ENCODE measurements around the gene MYOG. TPM values are rescaled to one million over a fixed set of nuclear protein-coding genes. Genes with fewer than 3 reads are reported as not detected.

Gene MYOG
- total RNA-seq, 1 donor from 2014 or later = not detected

GRCh38 chr1:203104789-203105390 is 19.1 kb upstream of the MYOG start:
- H3K9me3 ChIP-seq = peaks cover 0 to 4% of the 10 kb centered on the region in 2 donors
- intact Hi-C loops (cut with DNase I) = no loop called here
- DNase-seq (ENCODE audit: low spot score in 2 of 2) = no peak
- H3K27ac ChIP-seq = no peak overlapping the region
- H3K27me3 ChIP-seq = no peaks in the 10 kb centered on the region
- no peak for TF ChIP-seq CTCF (IDR thresholded peaks at IDR 0.05)
- H3K36me3 ChIP-seq = no peaks in the 10 kb centered on the region
- no peak overlapping the region for H3K4me3 ChIP-seq
- no peaks in the 10 kb centered on the region for H3K4me1 ChIP-seq

- no peak overlapping the region for H3K27ac ChIP-seq
- peaks cover 0 to 4% of the 10 kb centered on the region in 2 donors for H3K9me3 ChIP-seq
- no peak overlapping the region for H3K4me3 ChIP-seq
- DNase-seq (ENCODE audit: low spot score in 2 of 2) = no peak
- H3K36me3 ChIP-seq = no peaks in the 10 kb centered on the region
- intact Hi-C loops (cut with DNase I) = no loop called here
- no peak for TF ChIP-seq CTCF (IDR thresholded peaks at IDR 0.05)
- H3K4me1 ChIP-seq = no peaks in the 10 kb centered on the region
- no peaks in the 10 kb centered on the region for H3K27me3 ChIP-seq
Observed at GRCh38 chr1:203103829-203104495, 18.1 kb upstream of the MYOG start.

GRCh38 chr1:203103216-203103615 is 17.4 kb upstream of the MYOG start:
- TF ChIP-seq CTCF (IDR thresholded peaks at IDR 0.05) = no peak
- DNase-seq (ENCODE audit: low spot score in 2 of 2) = no peak
- Histone ChIP-seq H3K27ac (no peak overlapping the region), H3K4me3 (no peak overlapping the region), H3K36me3 (no peaks in the 10 kb centered on the region), H3K27me3 (no peaks in the 10 kb centered on the region), H3K9me3 (peaks cover 0 to 4% of the 10 kb centered on the region in 2 donors), H3K4me1 (no peaks in the 10 kb centered on the region)
- intact Hi-C loops (cut with DNase I) = no loop called here

- DNase-seq (ENCODE audit: low spot score in 2 of 2) = no peak
- intact Hi-C loops (cut with DNase I) = no loop called here
- Histone ChIP-seq H3K27ac (no peak overlapping the region), H3K4me1 (no peaks in the 10 kb centered on the region), H3K27me3 (no peaks in the 10 kb centered on the region), H3K9me3 (peaks cover 0 to 4% of the 10 kb centered on the region in 2 donors), H3K4me3 (no peak overlapping the region), H3K36me3 (no peaks in the 10 kb centered on the region)
- no peak for TF ChIP-seq CTCF (IDR thresholded peaks at IDR 0.05)
Observed at GRCh38 chr1:203101813-203102634, 16.2 kb upstream of the MYOG start.

- no peak for TF ChIP-seq CTCF (IDR thresholded peaks at IDR 0.05)
- Histone ChIP-seq H3K27me3 (no peaks in the 10 kb centered on the region), H3K4me1 (no peaks in the 10 kb centered on the region), H3K9me3 (peaks cover 0 to 9% of the 10 kb centered on the region in 2 donors), H3K4me3 (no peak overlapping the region), H3K36me3 (no peaks in the 10 kb centered on the region), H3K27ac (no peak overlapping the region)
- intact Hi-C loops (cut with DNase I) = no loop called here
- DNase-seq (ENCODE audit: low spot score in 2 of 2) = no peak
Observed at GRCh38 chr1:203100516-203100869, 14.7 kb upstream of the MYOG start.

Data from ascending aorta (tissue), 2 donors.